Heart left ventricle (tissue), 13 donors: ENCODE results near the gene PRSS23.
"Not testable (repeated sequence)": the region's sequence is repeated elsewhere in the genome, so short reads cannot be mapped to it uniquely, and the experiment has no call there.

ENCODE experiments used
- POLR2A ChIP-seq, 2 donors: fragments of 450-650 bp; IDR thresholded peaks; one replicate each; pipeline ENCODE4 v1.6.1; 2017; ENCODE audit warnings: antibody characterized with exemption in 2 of 2, mild to moderate bottlenecking in 2 of 2, moderate library complexity in 2 of 2
- TF ChIP-seq, protein P1 (sequence below), 12 donors: fragments of 200-600 bp; sonication (generic) in 4 of 12; IDR thresholded peaks; one replicate each; pipeline versions ENCODE4 v1.5.0 to v1.8.0; 2018 to 2022; ENCODE audit warnings: antibody characterized with exemption in 12 of 12, mild to moderate bottlenecking in 5 of 12
- donor health status: ischemic (EF 13 %, LVEDD 7.1; RV severe dilation, severe dysfunction).
- donor health status: DM: no; HTN: yes; CAD: no.
- donor health status: DM: no; HTN: no; CAD: no.
- donor health status: ischemic (EF 25% LVEDD 6.9; RV normal size, moderate dysfunction).
- donor health status: ischemic (EF 25% LVEDD 5.7; RV mildly dilated, moderate dysfunction).
- donor health status: ischemic (EF 35%, LVEDD 5.7; RV mildly dilated, moderate dysfunction).
- donor health status: nonischemic (EF 11% LVEDD 7.7; RV severe dilation, severe dysfunction).
- donor health status: DM: yes; HTN: yes; CAD: no.
- donor health status: PGD.
- donor health status: ischemic (EF 29% LVEDD 5.4; RV normal size, mild dysfunction).
- donor health status: nonischemic (EF 23%, LVEDD 6.1; RV moderate dilation, normal function).

DNA sequence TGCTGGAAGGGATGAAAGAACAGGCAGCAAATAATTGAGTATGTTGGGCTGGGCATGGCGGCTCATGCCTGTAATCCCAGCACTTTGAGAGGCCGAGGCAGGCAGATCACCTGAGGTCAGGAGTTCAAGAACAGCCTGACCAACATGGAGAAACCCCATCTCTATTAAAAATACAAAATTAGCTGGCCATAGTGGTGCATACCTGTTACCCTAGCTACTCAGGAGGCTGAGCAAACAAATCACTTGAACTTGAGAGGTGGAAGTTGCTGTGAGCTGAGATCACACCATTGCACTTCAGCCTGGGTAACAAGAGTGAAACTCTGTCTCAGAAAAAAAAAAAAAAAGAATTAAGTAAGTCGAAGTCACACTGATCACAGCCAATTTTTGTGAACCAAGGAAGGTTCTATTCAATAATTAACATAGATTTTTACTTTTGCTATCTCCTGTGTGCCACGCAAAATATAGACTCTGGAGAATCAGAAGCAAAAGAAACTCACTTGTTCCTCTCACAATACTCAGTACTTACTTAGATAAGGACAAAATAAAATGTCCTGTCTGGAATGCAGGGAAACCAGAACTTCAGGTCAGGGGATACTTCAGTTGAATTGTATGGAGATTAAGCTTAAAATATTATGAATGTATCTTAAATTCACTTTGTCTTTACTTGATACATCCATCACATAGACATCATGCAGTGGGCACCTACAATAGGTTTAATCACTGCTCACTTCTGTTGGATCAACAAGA is 44.6 kb downstream of the PRSS23 start:
- TF ChIP-seq, protein P1, sequence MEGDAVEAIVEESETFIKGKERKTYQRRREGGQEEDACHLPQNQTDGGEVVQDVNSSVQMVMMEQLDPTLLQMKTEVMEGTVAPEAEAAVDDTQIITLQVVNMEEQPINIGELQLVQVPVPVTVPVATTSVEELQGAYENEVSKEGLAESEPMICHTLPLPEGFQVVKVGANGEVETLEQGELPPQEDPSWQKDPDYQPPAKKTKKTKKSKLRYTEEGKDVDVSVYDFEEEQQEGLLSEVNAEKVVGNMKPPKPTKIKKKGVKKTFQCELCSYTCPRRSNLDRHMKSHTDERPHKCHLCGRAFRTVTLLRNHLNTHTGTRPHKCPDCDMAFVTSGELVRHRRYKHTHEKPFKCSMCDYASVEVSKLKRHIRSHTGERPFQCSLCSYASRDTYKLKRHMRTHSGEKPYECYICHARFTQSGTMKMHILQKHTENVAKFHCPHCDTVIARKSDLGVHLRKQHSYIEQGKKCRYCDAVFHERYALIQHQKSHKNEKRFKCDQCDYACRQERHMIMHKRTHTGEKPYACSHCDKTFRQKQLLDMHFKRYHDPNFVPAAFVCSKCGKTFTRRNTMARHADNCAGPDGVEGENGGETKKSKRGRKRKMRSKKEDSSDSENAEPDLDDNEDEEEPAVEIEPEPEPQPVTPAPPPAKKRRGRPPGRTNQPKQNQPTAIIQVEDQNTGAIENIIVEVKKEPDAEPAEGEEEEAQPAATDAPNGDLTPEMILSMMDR (IDR thresholded peaks at IDR 0.05) = not testable (repeated sequence)
- TF ChIP-seq POLR2A (IDR thresholded peaks at IDR 0.05) = not testable (repeated sequence)
